ENCODE results near the gene UPP2. TPM values are rescaled to one million over a fixed set of nuclear protein-coding genes. Genes with fewer than 3 reads are reported as not detected.

Gene UPP2
- polyA plus RNA-seq, 1 donor from 2014 or later, result 0.12 TPM

- H2AFZ ChIP-seq (ENCODE audit: low read depth, low read length), result no peak overlapping the region
- no peak overlapping the region for H3K4me3 ChIP-seq (ENCODE audit: low read length)
- H3K9me2 ChIP-seq (ENCODE audit: insufficient read depth, low read length), result no peaks in the 10 kb centered on the region
- TF ChIP-seq CTCF (IDR thresholded peaks at IDR 0.05; ENCODE audit: poor library complexity, severe bottlenecking) (no peak), TAF1 (IDR thresholded peaks at IDR 0.05; ENCODE audit: low read depth) (no peak), POLR2AphosphoS5 (IDR thresholded peaks at IDR 0.05) (no peak), RAD21 (conservative IDR thresholded peaks at IDR 0.05) (no peak), SMC3 (conservative IDR thresholded peaks at IDR 0.05; ENCODE audit: poor library complexity) (no peak), EZH2 (IDR thresholded peaks at IDR 0.05; ENCODE audit: borderline replicate concordance, insufficient read depth, low read length, poor library complexity, severe bottlenecking) (no peak), EP300 (conservative IDR thresholded peaks at IDR 0.05; ENCODE audit: poor library complexity, severe bottlenecking) (no peak), REST (IDR thresholded peaks at IDR 0.05; ENCODE audit: borderline replicate concordance) (no peak), MXI1 (conservative IDR thresholded peaks at IDR 0.05; ENCODE audit: poor library complexity, severe bottlenecking) (no peak)
- H3K27me3 ChIP-seq (ENCODE audit: insufficient read depth, low read depth, low read length), result no peaks in the 10 kb centered on the region
- H3K9ac ChIP-seq (ENCODE audit: low read length), result no peak overlapping the region
- no peak overlapping the region for H3K27ac ChIP-seq (ENCODE audit: low read length)
- H3K9me3 ChIP-seq (ENCODE audit: low read length), result no peaks in the 10 kb centered on the region
- no peaks in the 10 kb centered on the region for H3K79me2 ChIP-seq (replicated peaks; ENCODE audit: insufficient read depth, low read length)
- H3K36me3 ChIP-seq (ENCODE audit: insufficient read depth, low read length), result no peaks in the 10 kb centered on the region
- no peak overlapping the region for H3K4me2 ChIP-seq (ENCODE audit: low read length)
- H3F3A ChIP-seq (ENCODE audit: insufficient read depth, low read length, poor library complexity, severe bottlenecking), result no peaks in the 10 kb centered on the region
- no peaks in the 10 kb centered on the region for H4K20me1 ChIP-seq (ENCODE audit: insufficient read depth)
Measured at GRCh38 chr2:158103411-158104012, 1.8 kb downstream of the UPP2 start.

GRCh38 chr2:158104903-158105302 is 3.2 kb downstream of the UPP2 start:
- Histone ChIP-seq H3K27me3 (ENCODE audit: insufficient read depth, low read depth, low read length) (no peaks in the 10 kb centered on the region), H4K20me1 (ENCODE audit: insufficient read depth) (no peaks in the 10 kb centered on the region), H3K9me3 (ENCODE audit: low read length) (no peaks in the 10 kb centered on the region), H3F3A (ENCODE audit: insufficient read depth, low read length, poor library complexity, severe bottlenecking) (no peaks in the 10 kb centered on the region), H3K9ac (ENCODE audit: low read length) (no peak overlapping the region), H3K4me3 (ENCODE audit: low read length) (no peak overlapping the region), H3K4me2 (ENCODE audit: low read length) (no peak overlapping the region), H3K27ac (ENCODE audit: low read length) (no peak overlapping the region), H3K36me3 (ENCODE audit: insufficient read depth, low read length) (no peaks in the 10 kb centered on the region), H3K9me2 (ENCODE audit: insufficient read depth, low read length) (no peaks in the 10 kb centered on the region), H3K79me2 (replicated peaks; ENCODE audit: insufficient read depth, low read length) (no peaks in the 10 kb centered on the region), H2AFZ (ENCODE audit: low read depth, low read length) (no peak overlapping the region)
- TF ChIP-seq MXI1 (conservative IDR thresholded peaks at IDR 0.05; ENCODE audit: poor library complexity, severe bottlenecking), result no peak
- TF ChIP-seq RAD21 (conservative IDR thresholded peaks at IDR 0.05), result no peak
- no peak for TF ChIP-seq EZH2 (IDR thresholded peaks at IDR 0.05; ENCODE audit: borderline replicate concordance, insufficient read depth, low read length, poor library complexity, severe bottlenecking)
- no peak for TF ChIP-seq POLR2AphosphoS5 (IDR thresholded peaks at IDR 0.05)
- TF ChIP-seq CTCF (IDR thresholded peaks at IDR 0.05; ENCODE audit: poor library complexity, severe bottlenecking), result no peak
- no peak for TF ChIP-seq REST (IDR thresholded peaks at IDR 0.05; ENCODE audit: borderline replicate concordance)
- no peak for TF ChIP-seq SMC3 (conservative IDR thresholded peaks at IDR 0.05; ENCODE audit: poor library complexity)
- no peak for TF ChIP-seq TAF1 (IDR thresholded peaks at IDR 0.05; ENCODE audit: low read depth)
- TF ChIP-seq EP300 (conservative IDR thresholded peaks at IDR 0.05; ENCODE audit: poor library complexity, severe bottlenecking), result no peak
